A549 (cell line): Measurements from ENCODE around the gene GHR.

Experiments used
- EP300 ChIP-seq, 2 experiments: fragments of >200 bp; sonication (Bioruptor Twin); formaldehyde crosslinking; IDR thresholded peaks; 2 replicates in 1 of 2; 3 replicates in 1 of 2; pipeline ENCODE4 v1.6.1; 2016 to 2017
- GATA3 ChIP-seq: IDR thresholded peaks from 2 replicates; pipeline ENCODE4 v1.6.1; 2012; ENCODE audit warnings: borderline replicate concordance
- JUN ChIP-seq, 2 experiments: fragments of >200 bp; sonication (Bioruptor Twin); formaldehyde crosslinking; IDR thresholded peaks; 2 replicates in 1 of 2; 3 replicates in 1 of 2; pipeline ENCODE4 v1.6.1; 2016 to 2017
- POLR2A ChIP-seq: IDR thresholded peaks from 2 replicates; pipeline ENCODE4 v1.6.1; 2012; ENCODE audit warnings: mild to moderate bottlenecking, low read length
- RAD21 ChIP-seq, 2 experiments: fragments of >200 bp in 1 of 2; sonication (Bioruptor Twin) in 1 of 2; formaldehyde crosslinking in 1 of 2; IDR thresholded peaks in 1 of 2; conservative IDR thresholded peaks in 1 of 2; 2 replicates in 1 of 2; 3 replicates in 1 of 2; pipeline ENCODE4 v1.6.1; 2012 to 2018; ENCODE audit warnings: inconsistent platforms in 1 of 2
- RNF2 ChIP-seq: fragments of 200-600 bp; sonication (generic); IDR thresholded peaks from 2 replicates; pipeline ENCODE4 v1.6.1; 2016; ENCODE audit warnings: low read depth, mild to moderate bottlenecking, antibody characterized with exemption, moderate library complexity, borderline replicate concordance
- SMC3 ChIP-seq: fragments of >200 bp; sonication (Bioruptor Twin); formaldehyde crosslinking; IDR thresholded peaks from 3 replicates; pipeline ENCODE4 v1.6.1; 2018; ENCODE audit warnings: inconsistent platforms
- SREBF2 ChIP-seq: fragments of 450-650 bp; IDR thresholded peaks from 2 replicates; pipeline ENCODE4 v1.6.1; 2014; ENCODE audit warnings: mild to moderate bottlenecking, moderate library complexity
- TP53 ChIP-seq: fragments of 250-450 bp; sonication (Bioruptor Pico); IDR thresholded peaks from 2 replicates; pipeline ENCODE4 v1.5.0; 2021; ENCODE audit warnings: mild to moderate bottlenecking, moderate library complexity
- TF ChIP-seq, protein P1 (sequence below): fragments of >200 bp; sonication (Bioruptor Twin); formaldehyde crosslinking; IDR thresholded peaks from 3 replicates; pipeline ENCODE4 v1.5.1; 2016
- TF ChIP-seq, protein P2 (sequence below): IDR thresholded peaks from 2 replicates; pipeline ENCODE4 v1.6.1; 2012
- TF ChIP-seq, protein P3 (sequence below): fragments of 200-600 bp; sonication (generic); IDR thresholded peaks from 2 replicates; pipeline ENCODE4 v1.6.1; 2016; ENCODE audit warnings: antibody characterized with exemption, mild to moderate bottlenecking, moderate library complexity

DNA sequence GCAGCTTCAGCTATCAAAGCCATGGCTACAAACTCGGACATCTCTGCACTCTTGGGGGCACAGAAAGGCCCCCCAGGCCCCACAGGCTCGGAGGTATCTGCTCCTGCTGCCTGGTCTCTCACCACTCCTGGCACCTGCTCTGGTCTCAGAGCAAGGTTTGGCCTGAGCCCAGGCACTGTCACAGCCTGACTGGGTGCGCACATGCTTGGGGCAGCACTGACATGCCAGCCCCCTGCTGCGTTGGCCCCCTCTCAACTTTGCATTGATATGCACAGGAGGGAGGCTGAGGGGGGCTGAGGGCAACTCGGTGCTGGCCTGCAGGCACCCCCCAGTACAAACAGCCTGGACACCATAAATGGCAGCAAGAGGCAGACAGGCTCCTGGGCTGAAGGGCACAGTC lies 27.1 kb upstream of the GHR start:
- TF ChIP-seq, protein P1, sequence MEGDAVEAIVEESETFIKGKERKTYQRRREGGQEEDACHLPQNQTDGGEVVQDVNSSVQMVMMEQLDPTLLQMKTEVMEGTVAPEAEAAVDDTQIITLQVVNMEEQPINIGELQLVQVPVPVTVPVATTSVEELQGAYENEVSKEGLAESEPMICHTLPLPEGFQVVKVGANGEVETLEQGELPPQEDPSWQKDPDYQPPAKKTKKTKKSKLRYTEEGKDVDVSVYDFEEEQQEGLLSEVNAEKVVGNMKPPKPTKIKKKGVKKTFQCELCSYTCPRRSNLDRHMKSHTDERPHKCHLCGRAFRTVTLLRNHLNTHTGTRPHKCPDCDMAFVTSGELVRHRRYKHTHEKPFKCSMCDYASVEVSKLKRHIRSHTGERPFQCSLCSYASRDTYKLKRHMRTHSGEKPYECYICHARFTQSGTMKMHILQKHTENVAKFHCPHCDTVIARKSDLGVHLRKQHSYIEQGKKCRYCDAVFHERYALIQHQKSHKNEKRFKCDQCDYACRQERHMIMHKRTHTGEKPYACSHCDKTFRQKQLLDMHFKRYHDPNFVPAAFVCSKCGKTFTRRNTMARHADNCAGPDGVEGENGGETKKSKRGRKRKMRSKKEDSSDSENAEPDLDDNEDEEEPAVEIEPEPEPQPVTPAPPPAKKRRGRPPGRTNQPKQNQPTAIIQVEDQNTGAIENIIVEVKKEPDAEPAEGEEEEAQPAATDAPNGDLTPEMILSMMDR: no peak
- no peak for TF ChIP-seq EP300 (IDR thresholded peaks at IDR 0.05)
- TF ChIP-seq, protein P2, sequence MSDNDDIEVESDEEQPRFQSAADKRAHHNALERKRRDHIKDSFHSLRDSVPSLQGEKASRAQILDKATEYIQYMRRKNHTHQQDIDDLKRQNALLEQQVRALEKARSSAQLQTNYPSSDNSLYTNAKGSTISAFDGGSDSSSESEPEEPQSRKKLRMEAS: no peak
- TF ChIP-seq TP53: no peak
- TF ChIP-seq RAD21 (conservative IDR thresholded peaks at IDR 0.05 in 1 of 2, IDR thresholded peaks at IDR 0.05 in 1 of 2): no peak
- no peak for TF ChIP-seq POLR2A
- TF ChIP-seq, protein P3, sequence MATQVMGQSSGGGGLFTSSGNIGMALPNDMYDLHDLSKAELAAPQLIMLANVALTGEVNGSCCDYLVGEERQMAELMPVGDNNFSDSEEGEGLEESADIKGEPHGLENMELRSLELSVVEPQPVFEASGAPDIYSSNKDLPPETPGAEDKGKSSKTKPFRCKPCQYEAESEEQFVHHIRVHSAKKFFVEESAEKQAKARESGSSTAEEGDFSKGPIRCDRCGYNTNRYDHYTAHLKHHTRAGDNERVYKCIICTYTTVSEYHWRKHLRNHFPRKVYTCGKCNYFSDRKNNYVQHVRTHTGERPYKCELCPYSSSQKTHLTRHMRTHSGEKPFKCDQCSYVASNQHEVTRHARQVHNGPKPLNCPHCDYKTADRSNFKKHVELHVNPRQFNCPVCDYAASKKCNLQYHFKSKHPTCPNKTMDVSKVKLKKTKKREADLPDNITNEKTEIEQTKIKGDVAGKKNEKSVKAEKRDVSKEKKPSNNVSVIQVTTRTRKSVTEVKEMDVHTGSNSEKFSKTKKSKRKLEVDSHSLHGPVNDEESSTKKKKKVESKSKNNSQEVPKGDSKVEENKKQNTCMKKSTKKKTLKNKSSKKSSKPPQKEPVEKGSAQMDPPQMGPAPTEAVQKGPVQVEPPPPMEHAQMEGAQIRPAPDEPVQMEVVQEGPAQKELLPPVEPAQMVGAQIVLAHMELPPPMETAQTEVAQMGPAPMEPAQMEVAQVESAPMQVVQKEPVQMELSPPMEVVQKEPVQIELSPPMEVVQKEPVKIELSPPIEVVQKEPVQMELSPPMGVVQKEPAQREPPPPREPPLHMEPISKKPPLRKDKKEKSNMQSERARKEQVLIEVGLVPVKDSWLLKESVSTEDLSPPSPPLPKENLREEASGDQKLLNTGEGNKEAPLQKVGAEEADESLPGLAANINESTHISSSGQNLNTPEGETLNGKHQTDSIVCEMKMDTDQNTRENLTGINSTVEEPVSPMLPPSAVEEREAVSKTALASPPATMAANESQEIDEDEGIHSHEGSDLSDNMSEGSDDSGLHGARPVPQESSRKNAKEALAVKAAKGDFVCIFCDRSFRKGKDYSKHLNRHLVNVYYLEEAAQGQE: no peak
- TF ChIP-seq RNF2: no peak
- no peak for TF ChIP-seq SMC3
- no peak for TF ChIP-seq GATA3
- no peak for TF ChIP-seq JUN (IDR thresholded peaks at IDR 0.05)
- TF ChIP-seq SREBF2: no peak
